Measurements from ENCODE around the gene SMCO4.

The SMCO4 gene

GRCh38 chr11:93572171-93572570 is 29.0 kb upstream of the SMCO4 start:
- DNase-seq (ENCODE audit: low read depth, low spot score): no peak
- CTCF ChIA-PET: no interaction called here
- TF ChIP-seq CTCF (IDR thresholded peaks at IDR 0.05; ENCODE audit: insufficient read depth, low read length, missing control alignments): no peak
- no peak overlapping the region for H3K4me3 ChIP-seq (ENCODE audit: low read depth, low read length)
- POLR2A ChIA-PET: no interaction called here

GRCh38 chr11:93571612-93572011 is 28.4 kb upstream of the SMCO4 start:
- no peak overlapping the region for H3K4me3 ChIP-seq (ENCODE audit: low read depth, low read length)
- POLR2A ChIA-PET: no interaction called here
- CTCF ChIA-PET: no interaction called here
- TF ChIP-seq CTCF (IDR thresholded peaks at IDR 0.05; ENCODE audit: insufficient read depth, low read length, missing control alignments): no peak
- DNase-seq (ENCODE audit: low read depth, low spot score): no peak

GRCh38 chr11:93570759-93571413 is 27.7 kb upstream of the SMCO4 start:
- peak; percentile 24 for DNase-seq (ENCODE audit: low read depth, low spot score)
- H3K4me3 ChIP-seq (ENCODE audit: low read depth, low read length): no peak overlapping the region
- POLR2A ChIA-PET: no interaction called here
- no peak for TF ChIP-seq CTCF (IDR thresholded peaks at IDR 0.05; ENCODE audit: insufficient read depth, low read length, missing control alignments)
- CTCF ChIA-PET: no interaction called here

GRCh38 chr11:93569496-93569895 is 26.3 kb upstream of the SMCO4 start:
- TF ChIP-seq CTCF (IDR thresholded peaks at IDR 0.05; ENCODE audit: insufficient read depth, low read length, missing control alignments): no peak
- no peak overlapping the region for H3K4me3 ChIP-seq (ENCODE audit: low read depth, low read length)
- POLR2A ChIA-PET: no interaction called here
- CTCF ChIA-PET: interaction anchor here (1.1 kb wide), 1 partner anchor 335 kb away, joined by 4 read pairs; no protein-coding TSS in a partner anchor
- DNase-seq (ENCODE audit: low read depth, low spot score): no peak

GRCh38 chr11:93568726-93569125 is 25.5 kb upstream of the SMCO4 start:
- ChIA-PET POLR2A (no interaction called here), CTCF (no interaction called here)
- TF ChIP-seq CTCF (IDR thresholded peaks at IDR 0.05; ENCODE audit: insufficient read depth, low read length, missing control alignments): no peak
- no peak for DNase-seq (ENCODE audit: low read depth, low spot score)
- no peak overlapping the region for H3K4me3 ChIP-seq (ENCODE audit: low read depth, low read length)

- CTCF ChIA-PET: no interaction called here
- TF ChIP-seq CTCF (IDR thresholded peaks at IDR 0.05; ENCODE audit: insufficient read depth, low read length, missing control alignments): no peak
- no peak overlapping the region for H3K4me3 ChIP-seq (ENCODE audit: low read depth, low read length)
- POLR2A ChIA-PET: no interaction called here
- DNase-seq (ENCODE audit: low read depth, low spot score): no peak
Observed at GRCh38 chr11:93567401-93567895, 24.3 kb upstream of the SMCO4 start.

Measured in AG04449 (cell line).